GM18868 (cell line): ENCODE results near the gene PIK3CG.

ENCODE experiments used
- ATAC-seq: cut with Tn5 transposase; IDR thresholded peaks from one replicate; pipeline ENCODE4 v1.9.1; 2021; ENCODE audit warnings: mild to moderate bottlenecking, moderate library complexity; ENCODE audit not compliant: unreplicated experiment

Gene PIK3CG

GRCh38 chr7:106858618-106859532 is 6.2 kb upstream of the PIK3CG start:
- ATAC-seq: no peak

GRCh38 chr7:106862317-106863089 is 2.6 kb upstream of the PIK3CG start:
- ATAC-seq: no peak

DNA sequence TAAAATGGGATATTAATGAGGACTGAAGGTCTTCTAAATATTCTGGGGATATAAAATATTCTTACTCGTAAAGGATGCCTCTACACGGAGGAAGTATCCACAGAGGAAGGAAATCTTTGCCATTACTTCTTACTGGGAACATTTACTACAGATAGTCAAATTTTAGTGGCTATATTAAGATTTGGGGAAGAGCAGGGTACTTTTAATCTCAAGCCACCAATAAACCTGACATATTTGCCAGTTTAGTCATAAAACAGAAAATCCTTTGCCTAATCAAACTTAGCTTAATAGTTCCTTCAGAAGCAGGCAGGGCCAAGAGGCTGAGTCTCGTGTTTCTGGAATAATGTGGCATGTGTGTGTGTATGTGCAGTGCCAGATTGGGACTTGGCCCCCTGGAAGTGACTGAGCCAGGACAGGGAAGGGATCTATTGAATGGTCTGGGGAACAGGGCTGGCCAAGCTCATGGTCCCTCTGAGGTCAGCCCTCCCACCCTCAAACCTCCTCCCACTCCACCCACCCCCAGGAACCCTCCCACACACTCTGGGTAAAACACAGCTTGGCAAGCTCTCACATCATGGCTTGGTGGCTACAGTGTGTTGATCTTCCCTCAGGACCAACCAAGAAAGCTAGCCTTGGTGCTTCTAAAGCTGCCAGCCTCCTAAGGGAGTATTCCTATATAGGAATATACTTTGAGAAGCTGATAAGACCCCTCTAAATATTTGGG is 1.6 kb upstream of the PIK3CG start:
- ATAC-seq: no peak

DNA sequence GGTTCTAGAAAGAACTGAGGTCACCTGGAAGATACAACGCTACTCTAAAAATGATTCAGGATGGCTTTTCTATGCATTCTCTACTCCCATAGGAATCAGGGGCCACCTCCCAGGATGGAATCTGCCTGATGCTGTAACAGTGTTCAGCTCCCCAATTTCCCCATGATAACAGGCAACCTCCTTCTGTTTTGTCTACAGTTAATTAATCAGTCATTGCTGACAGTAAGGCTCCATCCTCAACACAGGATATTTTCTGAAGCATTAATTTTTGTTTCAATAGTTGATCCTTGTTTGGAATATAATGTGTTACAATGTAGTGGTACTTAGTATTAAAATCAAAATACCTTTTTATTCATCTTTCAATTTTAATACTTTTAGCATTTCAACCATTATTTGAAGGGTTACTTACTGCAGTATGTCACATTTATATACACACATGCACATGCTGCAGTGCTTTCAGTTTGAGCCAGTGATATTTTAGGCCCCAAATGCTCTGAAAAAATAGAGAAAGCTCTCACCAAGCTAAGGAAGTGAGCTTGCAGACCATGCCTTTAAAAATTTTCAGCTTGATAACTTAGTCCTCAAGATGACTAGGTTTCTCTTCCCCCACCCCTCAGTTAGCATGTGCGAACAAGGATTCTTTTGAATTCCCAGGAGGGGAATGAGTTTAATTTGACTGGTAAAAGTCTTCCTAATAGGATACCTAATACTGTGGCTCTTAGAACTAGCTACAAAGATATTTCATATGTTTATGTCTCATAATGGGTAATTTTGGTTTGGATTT is 592 bp upstream of the PIK3CG start:
- peak; percentile 43 for ATAC-seq

DNA sequence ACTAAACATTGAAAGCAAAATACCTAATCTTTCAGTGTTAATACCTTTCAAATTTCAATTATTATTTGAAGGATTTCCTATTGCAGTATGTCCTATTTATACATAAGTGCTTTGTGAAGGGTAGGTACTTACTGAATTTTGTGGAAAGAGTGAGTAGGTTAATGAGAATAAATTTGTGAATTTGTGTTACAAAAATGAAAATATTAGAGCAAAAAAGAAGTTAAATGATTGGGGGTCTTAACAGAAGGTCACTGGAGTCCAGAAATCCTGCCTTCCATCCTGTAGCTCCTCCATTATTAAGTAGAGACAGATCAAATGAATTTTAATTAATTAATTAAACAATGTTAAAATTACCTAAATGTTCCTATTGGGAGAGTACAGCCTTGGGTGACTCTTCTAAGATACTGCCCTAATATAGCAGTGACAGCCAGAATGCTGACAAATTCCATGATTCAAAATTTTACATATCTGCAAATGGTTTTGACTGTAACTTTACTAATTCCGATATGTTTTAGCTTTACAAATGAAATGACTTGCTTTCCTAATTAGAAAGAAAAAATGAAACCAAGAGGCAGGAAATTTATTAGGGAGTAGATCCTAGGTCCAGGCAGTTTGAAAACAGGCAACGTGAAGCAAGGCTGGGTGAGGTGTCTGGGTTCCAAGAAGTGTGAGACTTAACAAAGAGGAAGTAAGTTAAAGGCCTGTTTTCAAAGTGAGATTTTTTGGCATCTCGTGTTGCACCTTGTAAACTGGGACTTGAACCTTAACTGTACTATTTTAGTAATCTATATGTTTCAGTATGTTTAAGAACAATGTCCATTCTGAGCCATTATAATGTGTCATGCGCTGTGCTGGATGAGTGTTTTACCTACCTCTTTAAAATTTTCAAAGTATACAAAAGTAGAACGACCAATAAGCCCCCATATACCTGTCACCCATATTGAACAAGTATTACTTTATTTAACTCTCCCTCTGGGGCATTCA is 1.5 kb downstream of the PIK3CG start:
- peak; percentile 38 for ATAC-seq

DNA sequence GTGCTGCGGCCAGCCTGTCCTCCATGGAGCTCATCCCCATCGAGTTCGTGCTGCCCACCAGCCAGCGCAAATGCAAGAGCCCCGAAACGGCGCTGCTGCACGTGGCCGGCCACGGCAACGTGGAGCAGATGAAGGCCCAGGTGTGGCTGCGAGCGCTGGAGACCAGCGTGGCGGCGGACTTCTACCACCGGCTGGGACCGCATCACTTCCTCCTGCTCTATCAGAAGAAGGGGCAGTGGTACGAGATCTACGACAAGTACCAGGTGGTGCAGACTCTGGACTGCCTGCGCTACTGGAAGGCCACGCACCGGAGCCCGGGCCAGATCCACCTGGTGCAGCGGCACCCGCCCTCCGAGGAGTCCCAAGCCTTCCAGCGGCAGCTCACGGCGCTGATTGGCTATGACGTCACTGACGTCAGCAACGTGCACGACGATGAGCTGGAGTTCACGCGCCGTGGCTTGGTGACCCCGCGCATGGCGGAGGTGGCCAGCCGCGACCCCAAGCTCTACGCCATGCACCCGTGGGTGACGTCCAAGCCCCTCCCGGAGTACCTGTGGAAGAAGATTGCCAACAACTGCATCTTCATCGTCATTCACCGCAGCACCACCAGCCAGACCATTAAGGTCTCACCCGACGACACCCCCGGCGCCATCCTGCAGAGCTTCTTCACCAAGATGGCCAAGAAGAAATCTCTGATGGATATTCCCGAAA is 2.7 kb downstream of the PIK3CG start:
- ATAC-seq: no peak

DNA sequence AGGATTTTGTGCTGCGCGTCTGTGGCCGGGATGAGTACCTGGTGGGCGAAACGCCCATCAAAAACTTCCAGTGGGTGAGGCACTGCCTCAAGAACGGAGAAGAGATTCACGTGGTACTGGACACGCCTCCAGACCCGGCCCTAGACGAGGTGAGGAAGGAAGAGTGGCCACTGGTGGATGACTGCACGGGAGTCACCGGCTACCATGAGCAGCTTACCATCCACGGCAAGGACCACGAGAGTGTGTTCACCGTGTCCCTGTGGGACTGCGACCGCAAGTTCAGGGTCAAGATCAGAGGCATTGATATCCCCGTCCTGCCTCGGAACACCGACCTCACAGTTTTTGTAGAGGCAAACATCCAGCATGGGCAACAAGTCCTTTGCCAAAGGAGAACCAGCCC is 3.3 kb downstream of the PIK3CG start:
- no peak for ATAC-seq

DNA sequence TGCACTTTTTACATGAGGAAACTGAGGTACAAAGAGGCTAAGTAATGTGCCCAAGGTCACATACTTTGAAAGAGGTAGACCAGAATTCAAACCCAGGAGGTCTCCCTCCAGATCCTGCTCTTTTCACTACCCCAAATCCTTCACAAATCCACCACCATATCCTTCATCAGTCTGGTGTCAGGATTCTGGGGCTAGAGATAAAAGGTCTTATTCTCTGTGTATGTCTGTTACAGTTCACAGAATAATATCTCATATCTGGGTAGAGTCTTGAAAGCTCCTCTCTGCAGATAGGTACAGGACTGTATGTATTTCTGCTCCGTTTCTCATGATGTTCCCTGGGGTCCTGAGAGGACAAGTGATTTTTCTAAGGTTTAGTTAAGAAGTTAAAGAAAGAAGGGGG is 4.9 kb downstream of the PIK3CG start:
- ATAC-seq: no peak

GRCh38 chr7:106870528-106870927 is 5.4 kb downstream of the PIK3CG start:
- ATAC-seq: no peak

DNA sequence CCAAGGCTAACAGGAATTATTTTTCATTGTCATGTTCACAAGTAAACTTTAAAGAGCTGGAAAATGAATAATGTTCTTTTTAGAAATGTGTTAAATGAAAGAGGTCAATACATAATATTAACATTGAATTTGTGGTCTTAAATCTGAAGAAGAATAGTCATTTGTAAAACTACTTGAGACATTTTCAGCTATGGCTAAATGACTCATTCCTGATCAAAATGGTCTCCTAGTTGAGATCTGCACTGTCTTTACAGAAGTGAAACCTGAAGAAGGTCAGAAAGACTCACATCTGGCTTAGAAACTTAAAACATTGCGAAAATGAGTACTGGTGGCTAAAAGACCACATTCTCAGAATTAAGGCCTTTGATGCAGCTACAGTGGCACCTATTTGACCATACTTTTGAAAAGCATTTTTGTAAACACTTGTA is 5.9 kb downstream of the PIK3CG start:
- ATAC-seq: peak; percentile 86

DNA sequence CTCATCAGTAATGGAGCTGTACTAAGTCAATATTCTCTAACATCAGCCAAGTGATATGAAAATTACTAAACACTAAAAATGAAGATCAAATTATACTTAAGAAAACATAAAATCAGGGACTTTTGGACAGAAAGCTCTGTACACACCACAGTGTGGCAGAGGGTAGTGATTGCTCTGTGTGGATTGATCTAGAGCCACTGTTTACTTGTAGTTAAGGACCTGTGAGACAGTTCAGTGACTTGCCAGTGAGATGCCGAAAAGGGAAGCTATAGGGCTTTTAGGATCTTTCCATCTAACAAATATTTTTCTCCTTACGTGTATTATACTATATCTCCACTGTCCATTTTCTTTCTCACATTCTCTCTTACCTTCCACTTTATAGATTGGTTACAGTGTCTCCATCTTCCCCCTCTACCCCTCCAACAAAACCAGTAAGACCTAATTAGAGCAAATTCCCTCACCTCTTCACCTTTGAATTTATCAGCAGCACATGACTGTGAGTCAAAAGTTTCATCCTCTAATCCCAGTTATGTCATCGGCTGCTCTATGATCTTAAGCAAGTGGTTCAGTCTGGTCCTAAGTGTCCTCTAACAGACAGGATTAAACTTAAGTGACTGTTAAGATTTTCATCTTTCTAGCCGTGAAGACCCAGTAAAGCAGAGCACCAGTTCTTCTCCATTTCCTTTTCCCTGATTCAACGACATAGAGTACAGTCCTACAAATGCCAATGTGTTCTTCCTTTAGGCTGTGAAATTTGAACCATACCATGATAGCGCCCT is 6.9 kb downstream of the PIK3CG start:
- ATAC-seq: peak; percentile 29

- no peak for ATAC-seq
Observed at GRCh38 chr7:106872763-106873162, 7.7 kb downstream of the PIK3CG start.

DNA sequence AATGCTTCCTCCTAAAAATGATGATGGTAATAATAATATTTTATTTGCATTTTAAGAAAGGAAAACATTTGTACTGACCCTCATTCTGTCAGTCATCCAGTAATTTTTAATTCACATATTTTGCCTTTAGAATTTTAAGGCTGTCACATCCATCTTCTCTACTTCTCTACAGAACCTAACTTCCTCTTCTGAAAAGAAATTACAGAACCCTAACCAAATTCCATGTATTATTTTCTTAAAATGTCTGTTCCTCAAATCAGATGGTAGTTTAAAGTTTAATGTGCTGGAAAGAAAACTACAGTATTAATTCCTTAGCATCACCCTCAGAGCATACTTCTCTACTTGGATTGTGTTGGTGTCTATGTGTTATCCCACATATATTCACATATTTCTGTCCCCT is 9.0 kb downstream of the PIK3CG start:
- no peak for ATAC-seq

GRCh38 chr7:106875508-106875907 is 10.4 kb downstream of the PIK3CG start:
- no peak for ATAC-seq

DNA sequence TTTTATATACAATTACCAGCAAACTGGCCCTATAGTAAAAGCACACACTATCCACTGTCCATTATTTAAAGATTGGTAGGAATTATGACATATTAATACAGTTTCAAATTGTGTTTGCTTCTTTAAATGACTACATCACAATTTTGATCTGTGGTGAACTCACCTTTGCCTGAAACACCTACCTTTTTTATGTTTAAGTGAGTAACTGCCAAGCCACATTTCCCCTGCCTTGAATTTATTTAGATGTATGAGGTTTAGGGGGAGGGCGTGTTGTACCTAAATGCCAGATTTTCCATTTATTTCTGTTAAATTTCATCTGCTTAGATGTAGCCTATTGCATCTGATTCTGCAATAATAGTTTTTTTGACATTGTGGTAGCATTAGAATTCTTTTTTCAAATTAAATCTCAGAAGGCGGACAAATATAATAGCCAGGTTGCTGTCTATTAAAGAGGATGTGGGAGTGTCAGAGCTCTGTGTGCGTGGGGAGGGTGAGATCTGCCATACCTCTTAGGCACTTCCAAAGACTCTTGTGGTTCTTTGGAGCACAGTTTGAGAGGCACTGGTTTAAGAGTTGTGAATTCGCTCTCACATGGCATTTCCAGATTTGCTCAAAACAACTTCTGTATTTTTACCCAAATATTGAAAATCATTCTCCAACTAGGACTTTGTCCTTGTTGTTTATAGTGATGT is 13.8 kb downstream of the PIK3CG start:
- ATAC-seq: no peak

DNA sequence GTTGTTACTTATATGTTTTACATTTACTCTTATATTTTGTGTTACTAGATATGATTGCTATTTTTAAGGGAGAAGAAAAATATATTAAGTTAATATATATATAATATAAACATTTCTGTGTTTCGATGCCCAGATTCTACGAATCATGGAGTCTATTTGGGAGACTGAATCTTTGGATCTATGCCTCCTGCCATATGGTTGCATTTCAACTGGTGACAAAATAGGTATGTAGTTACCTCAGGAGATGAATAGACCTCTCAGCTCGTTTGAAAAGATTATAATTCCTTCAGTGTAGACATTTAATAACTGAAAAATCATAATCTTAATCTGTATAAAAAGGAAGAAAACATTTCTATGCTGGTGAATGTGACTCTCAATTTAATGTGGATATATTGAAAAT is 16.9 kb downstream of the PIK3CG start:
- ATAC-seq: no peak

- peak; percentile 56 for ATAC-seq
Observed at GRCh38 chr7:106883456-106884026, 18.5 kb downstream of the PIK3CG start.
